Pulmonary artery endothelial cell (primary cell): ENCODE results near the gene GFER. TPM values are rescaled to one million over a fixed set of nuclear protein-coding genes. Genes with fewer than 3 reads are reported as not detected.

ENCODE experiments used
- DNase-seq: peaks from one replicate; pipeline ENCODE4 v3.0.0-alpha.2; 2011; ENCODE audit warnings: low read depth, low spot score
- total RNA-seq: library from RNA; depleted of rRNA; stranded (reverse); fragments of >200 nt; gene quantifications from 2 replicates; pipeline ENCODE4 v1.2.3, GENCODE V29; 2014

The GFER gene
- total RNA-seq, 1 donor from 2014 or later: 21.1 TPM

- DNase-seq: no peak
These were observed 9.6 kb upstream of the GFER start for GRCh38 chr16:1974157-1975070.

GRCh38 chr16:1975432-1976215, 8.4 kb upstream of the GFER start:
- DNase-seq: no peak

DNA sequence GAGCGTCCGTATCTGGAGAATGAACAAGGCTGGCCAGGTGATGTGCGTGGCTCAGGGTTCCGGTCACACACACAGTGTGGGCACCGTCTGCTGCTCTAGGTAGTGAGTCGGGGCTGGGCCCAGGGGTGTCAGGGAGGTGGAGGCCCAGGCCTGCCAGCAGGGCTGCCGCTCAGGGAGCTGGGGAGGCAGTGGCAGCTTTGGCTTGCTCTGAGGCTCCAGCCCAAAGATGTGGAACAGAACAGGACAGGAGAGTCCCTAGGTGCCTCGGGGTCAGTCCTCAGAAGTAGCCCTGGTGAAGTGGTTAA, 7.8 kb upstream of the GFER start:
- DNase-seq: no peak

DNA sequence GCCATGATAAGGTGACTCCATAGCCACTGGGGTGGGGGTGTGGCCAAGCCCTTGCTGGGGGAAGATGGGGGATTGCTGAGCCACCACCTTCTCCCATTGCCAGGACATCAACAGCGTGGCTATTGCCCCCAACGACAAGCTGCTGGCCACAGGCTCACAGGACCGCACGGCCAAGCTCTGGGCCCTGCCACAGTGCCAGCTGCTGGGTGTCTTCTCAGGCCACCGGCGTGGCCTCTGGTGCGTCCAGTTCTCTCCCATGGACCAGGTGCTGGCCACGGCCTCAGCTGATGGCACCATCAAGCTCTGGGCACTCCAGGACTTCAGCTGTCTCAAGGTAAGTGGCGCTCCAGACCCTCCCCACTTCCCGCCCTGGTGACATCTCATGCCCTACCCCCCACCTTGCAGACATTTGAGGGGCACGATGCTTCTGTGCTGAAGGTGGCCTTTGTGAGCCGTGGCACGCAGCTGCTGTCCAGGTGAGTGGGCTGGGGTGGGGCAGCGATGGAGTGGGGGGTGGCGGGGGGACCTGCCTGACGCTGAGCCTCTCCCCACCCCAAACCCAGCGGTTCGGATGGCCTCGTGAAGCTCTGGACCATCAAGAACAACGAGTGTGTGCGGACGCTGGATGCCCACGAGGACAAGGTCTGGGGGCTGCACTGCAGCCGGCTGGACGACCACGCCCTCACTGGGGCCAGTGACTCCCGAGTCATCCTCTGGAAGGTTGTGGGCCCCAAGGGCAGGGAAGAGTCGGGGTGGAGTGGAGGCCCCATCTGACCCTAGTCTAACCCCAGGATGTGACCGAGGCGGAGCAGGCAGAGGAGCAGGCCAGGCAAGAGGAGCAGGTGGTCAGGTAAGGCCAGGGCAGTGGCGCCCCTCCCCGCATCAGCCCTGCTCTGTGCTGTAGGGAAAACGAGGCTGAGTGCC, 6.8 kb upstream of the GFER start:
- no peak for DNase-seq

DNA sequence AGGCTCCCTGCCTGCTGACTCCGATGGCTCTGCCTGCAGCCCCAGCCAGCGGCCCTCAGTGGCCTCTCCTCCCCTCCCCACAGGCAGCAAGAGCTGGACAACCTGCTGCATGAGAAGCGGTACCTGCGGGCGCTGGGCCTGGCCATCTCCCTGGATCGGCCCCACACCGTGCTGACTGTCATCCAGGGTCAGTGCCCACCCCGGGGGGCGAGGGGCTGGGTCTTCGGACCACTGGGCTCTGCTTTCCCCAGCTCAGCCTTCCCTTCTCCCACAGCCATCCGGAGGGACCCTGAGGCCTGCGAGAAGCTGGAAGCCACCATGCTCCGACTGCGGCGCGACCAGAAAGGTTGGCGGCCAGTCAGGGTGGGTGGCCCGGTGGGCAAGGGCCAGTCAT, 6.1 kb upstream of the GFER start:
- DNase-seq: no peak

- no peak for DNase-seq
These were observed 5.4 kb upstream of the GFER start for GRCh38 chr16:1978476-1979120.

DNA sequence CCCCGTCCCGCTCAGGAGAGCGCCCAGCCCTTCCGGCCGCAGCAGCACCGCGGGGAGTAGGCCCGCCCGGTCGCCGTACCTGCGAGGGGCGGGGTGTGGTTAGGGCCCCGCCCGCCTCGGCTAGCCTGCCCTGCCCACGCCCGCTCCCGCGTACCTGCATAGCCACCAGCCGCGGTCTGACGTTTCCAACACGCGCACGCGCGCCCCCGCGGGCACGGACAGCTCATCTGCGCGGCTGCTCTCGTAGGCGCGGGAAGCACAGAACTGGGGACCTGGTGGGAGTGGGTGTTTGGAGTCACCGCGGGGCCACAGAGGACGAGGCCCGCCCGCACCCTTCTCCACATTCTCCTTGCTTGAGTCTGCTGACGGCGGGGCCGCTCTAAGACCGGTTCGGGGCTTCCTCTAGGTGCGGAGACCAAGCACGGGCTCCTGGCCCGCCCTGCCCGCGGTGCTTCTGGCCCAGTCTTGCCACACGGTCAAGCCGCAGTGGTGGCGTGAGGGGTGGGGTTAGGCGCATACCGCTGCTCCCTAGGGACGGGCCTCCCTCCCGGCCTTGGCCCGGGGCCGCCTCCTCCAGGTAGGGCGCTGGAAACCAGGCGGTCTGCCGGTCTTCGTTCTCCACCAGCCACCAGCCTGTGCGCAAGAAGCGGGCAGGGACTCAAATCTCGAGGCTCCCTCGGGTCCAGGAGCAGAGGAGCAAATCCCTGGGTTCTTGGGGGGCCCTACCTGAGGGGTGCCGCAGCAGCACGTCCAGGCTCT, 4.5 kb upstream of the GFER start:
- DNase-seq: no peak

DNA sequence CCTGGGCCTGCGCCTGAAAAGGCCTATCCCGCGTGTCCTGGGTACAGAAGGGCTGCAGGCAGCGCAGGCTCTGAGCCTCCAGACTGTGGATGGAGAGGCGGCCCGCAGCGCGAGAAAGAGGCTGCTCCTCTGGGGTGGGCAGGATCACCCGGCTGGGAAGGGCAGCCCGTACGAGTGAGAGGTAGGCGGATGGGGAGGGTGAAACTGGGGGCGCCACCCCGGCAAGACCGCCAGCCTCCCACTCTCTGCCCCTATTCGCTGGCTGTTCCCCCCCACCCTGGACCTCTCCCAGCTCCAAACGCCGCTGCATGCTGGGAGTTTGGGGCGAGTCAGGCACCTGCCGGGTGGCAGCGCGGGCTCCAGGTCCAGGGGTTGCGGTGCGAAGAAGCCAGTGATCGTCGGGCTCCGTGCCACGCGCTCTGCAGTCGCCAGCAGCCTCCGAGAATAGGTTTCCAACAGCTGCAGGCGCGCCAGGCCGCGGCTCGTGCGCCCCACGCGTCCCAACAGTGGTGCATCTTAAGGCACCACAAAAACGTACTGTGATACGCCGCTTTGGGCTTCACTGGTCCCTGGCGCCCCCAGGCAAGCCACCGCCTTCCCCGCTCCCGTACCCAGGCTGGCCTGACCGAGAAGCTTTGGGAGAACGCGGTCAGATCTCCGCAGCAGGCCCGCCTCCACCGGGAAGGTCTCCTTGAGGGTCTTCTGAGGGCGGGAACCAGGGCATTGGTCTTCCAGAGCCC, 3.8 kb upstream of the GFER start:
- DNase-seq: no peak

DNA sequence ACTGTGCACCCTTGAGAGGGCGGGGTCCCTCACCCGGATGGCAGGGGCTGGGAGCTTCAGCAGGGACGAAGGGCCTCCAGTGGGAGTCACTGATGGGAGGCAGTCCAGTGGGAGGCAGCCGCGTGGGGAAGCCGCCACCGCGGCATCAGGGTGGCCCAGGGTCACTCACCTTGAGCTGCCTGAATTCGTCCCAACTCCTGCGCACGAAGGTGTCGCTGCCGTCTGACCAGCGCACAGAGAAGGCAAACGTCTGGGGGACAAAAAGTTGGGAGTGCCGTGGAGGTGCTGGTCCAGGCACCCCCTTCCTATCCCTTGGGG, 3.3 kb upstream of the GFER start:
- no peak for DNase-seq

DNA sequence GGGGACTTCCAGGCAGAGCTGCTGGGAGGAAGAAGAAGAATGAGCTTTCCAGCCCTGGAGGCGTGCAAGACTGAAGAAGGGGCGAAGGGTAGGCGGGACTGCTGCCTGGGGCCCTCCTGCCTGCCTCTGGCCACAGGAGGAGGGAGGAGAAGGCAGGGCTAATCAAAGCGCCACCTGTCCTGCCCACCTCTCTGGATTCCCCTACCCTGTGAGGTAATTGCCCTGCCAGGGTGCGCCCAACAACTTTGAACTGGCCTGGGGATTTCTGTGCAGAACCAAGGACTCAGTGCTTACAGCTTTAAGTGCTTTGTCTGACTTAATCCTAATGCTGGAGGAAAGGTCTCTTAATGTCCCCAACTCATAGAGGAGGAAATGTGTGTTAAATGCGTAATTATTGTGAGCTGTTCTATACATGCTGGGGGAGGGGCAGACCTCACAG, 2.6 kb upstream of the GFER start, which contains the start of gene NOXO1:
Gene NOXO1 (minus strand): TSS at position 72 of the 439 bp plus-strand sequence. CDS start 290 bp downstream, outside the sequence.
- DNase-seq: no peak

DNA sequence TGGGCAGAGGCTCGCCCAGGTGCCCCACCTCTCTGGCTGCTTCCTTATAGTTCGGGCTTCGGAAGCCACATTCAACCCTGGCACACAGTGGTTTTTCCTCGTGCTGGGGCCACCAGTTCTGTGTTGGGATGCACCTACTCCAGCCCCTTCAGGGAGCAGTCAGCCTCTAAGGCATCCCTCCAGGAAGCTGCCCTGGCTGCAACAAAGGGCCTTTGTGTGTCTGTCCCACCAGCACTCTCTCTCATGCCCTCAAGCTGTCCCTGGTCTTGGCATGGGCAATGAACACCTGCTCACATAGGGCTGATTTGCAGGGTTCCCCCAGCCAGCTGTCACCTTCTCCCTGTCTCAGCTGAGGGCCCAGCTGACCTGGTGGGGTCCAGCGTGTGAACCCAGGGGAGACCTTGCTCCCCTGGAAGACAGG, 2.0 kb upstream of the GFER start:
- DNase-seq: no peak

- no peak for DNase-seq
These were observed 926 bp upstream of the GFER start for GRCh38 chr16:1982991-1983543.

GRCh38 chr16:1984347-1985225, 593 bp downstream of the GFER start:
- DNase-seq: no peak

- no peak for DNase-seq
These were observed 1.6 kb downstream of the GFER start for GRCh38 chr16:1985466-1986150.

DNA sequence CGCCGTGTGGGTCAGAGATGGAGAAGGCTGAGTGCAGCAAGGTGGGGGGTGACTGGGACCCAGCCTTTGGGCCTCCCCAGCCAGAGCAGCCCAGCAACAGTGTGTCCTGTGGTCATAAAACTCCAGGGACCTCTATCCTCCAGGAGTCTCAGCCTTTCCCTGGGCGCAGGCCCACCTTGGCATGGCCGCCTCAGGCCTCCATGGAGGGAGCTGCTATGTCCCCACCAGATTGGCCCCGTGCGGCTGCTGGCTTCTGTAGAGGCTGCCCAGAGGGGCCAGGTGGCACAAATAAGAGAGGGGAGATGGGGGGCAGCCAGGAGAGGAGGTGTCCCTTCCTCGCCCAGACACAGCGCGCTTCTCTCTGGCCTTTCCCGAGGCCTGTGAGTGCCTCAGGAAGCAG, 3.2 kb downstream of the GFER start:
- DNase-seq: no peak

GRCh38 chr16:1989209-1990100, 5.5 kb downstream of the GFER start, which contains the start of gene SYNGR3:
TSS of gene SYNGR3 (plus strand) at chr16:1989970. CDS start at chr16:1990103, 133 bp downstream.
- no peak for DNase-seq

- no peak for DNase-seq
These were observed 6.0 kb downstream of the GFER start for GRCh38 chr16:1990101-1990350.
